Endothelial cell of umbilical vein (primary cell): ENCODE measurements around the gene PRDM16. TPM values are rescaled to one million over a fixed set of nuclear protein-coding genes. Genes with fewer than 3 reads are reported as not detected.

ENCODE experiments used
- BruUV-seq: library from RNA; stranded (reverse); fragments of 400-500 nt; replicated peaks from 2 replicates; lab custom pipeline; 2021; lab: Mats Ljungman, UMichigan
- CTCF ChIA-PET: fragments of 300-600, 350-600 bp; sonication (Branson Sonifier 250); formaldehyde crosslinking; loops from one replicate; lab custom pipeline; 2021; ENCODE audit warnings: antibody characterized with exemption, inconsistent platforms; lab: Charles Lee
- POLR2A ChIA-PET: fragments of 300-600, 350-600 bp; sonication (Branson Sonifier 250); formaldehyde crosslinking; loops from one replicate; lab custom pipeline; 2021; ENCODE audit warnings: antibody characterized with exemption, inconsistent platforms; lab: Charles Lee
- DNase-seq: peaks from one replicate; pipeline ENCODE4 v3.0.0-alpha.2; 2011; ENCODE audit warnings: low read depth, low spot score
- FAIRE-seq: peaks from 2 replicates; lab custom pipeline; 2011; peaks lifted over from hg19 to GRCh38; lab: Jason Lieb, UNC
- H2AFZ ChIP-seq: 2 replicates; pipeline ENCODE4 v1.6.0; 2012; ENCODE audit warnings: low read depth, low read length, control low read depth, inconsistent platforms
- H3K27ac ChIP-seq: 2 replicates; pipeline ENCODE4 v1.5.1; 2011; ENCODE audit warnings: low read depth, mild to moderate bottlenecking, control low read depth, low read length, moderate library complexity; ENCODE audit not compliant: insufficient read depth
- H3K27me3 ChIP-seq, 2 experiments: 2 replicates each; pipeline versions ENCODE4 v1.6.0 to v1.6.1; 2011; ENCODE audit warnings: low read length in 2 of 2, mixed read lengths in 1 of 2; ENCODE audit not compliant: control insufficient read depth in 2 of 2, insufficient read depth in 2 of 2
- H3K36me3 ChIP-seq, 2 experiments: 2 replicates in 1 of 2; 3 replicates in 1 of 2; pipeline ENCODE4 v1.5.1; 2011; ENCODE audit warnings: low read length in 2 of 2, mild to moderate bottlenecking in 1 of 2, moderate library complexity in 1 of 2; ENCODE audit not compliant: control insufficient read depth in 2 of 2, insufficient read depth in 2 of 2; ENCODE audit errors: extremely low read depth in 1 of 2
- H3K4me1 ChIP-seq: 3 replicates; pipeline ENCODE4 v1.5.1; 2011; ENCODE audit warnings: mild to moderate bottlenecking, low read length; ENCODE audit not compliant: control insufficient read depth, insufficient read depth; ENCODE audit errors: extremely low read depth
- H3K4me2 ChIP-seq: 2 replicates; pipeline ENCODE4 v1.6.1; 2011; ENCODE audit warnings: low read length, control low read depth, mixed read lengths; ENCODE audit not compliant: insufficient read depth
- H3K4me3 ChIP-seq, 3 experiments: fragments of 200-600 bp in 1 of 3; sonication (generic), shearing (Covaris generic) in 1 of 3; replicated peaks in 1 of 3; 2 replicates each; pipeline ENCODE4 v1.5.1; 2011 to 2016; ENCODE audit warnings: control low read depth in 3 of 3, low read length in 3 of 3, mild to moderate bottlenecking in 2 of 3, inconsistent platforms in 1 of 3, low read depth in 1 of 3, moderate library complexity in 1 of 3; ENCODE audit not compliant: insufficient read depth in 1 of 3
- H3K79me2 ChIP-seq: 2 replicates; pipeline ENCODE4 v1.6.0; 2012; ENCODE audit warnings: low read length, inconsistent platforms; ENCODE audit not compliant: control insufficient read depth, insufficient read depth
- H3K9ac ChIP-seq: replicated peaks from 2 replicates; pipeline ENCODE3; 2011; ENCODE audit warnings: low read length, control low read depth; ENCODE audit not compliant: insufficient read depth; ENCODE audit errors: extremely low read depth
- H3K9me1 ChIP-seq: replicated peaks from 3 replicates; pipeline ENCODE4 v1.6.0; 2011; ENCODE audit warnings: mild to moderate bottlenecking, low read length; ENCODE audit not compliant: control insufficient read depth, insufficient read depth; ENCODE audit errors: extremely low read depth
- H3K9me3 ChIP-seq: replicated peaks from 2 replicates; pipeline ENCODE4 v1.5.1; 2012; ENCODE audit warnings: low read length, inconsistent platforms; ENCODE audit not compliant: control insufficient read depth, insufficient read depth
- H4K20me1 ChIP-seq: replicated peaks from 2 replicates; pipeline ENCODE3; 2011; ENCODE audit warnings: mild to moderate bottlenecking, low read length; ENCODE audit not compliant: control insufficient read depth, insufficient read depth; ENCODE audit errors: extremely low read depth
- CTCF ChIP-seq, 2 donors: IDR thresholded peaks; 1 replicate in 1 of 2; 2 replicates in 1 of 2; pipeline ENCODE4 v1.5.1; 2011; ENCODE audit warnings: low read length in 2 of 2, mild to moderate bottlenecking in 2 of 2, moderate library complexity in 2 of 2, control low read depth in 1 of 2, inconsistent platforms in 1 of 2, low read depth in 1 of 2; ENCODE audit not compliant: insufficient read depth in 1 of 2; ENCODE audit errors: extremely low read depth in 1 of 2
- EZH2 ChIP-seq: IDR thresholded peaks from 2 replicates; pipeline ENCODE4 v1.6.1; 2012; ENCODE audit warnings: borderline replicate concordance, low read depth, mild to moderate bottlenecking, moderate library complexity, low read length, inconsistent platforms; ENCODE audit not compliant: severe bottlenecking
- FOS ChIP-seq: IDR thresholded peaks from 2 replicates; pipeline ENCODE4 v1.6.1; 2011; ENCODE audit warnings: mild to moderate bottlenecking, low read length, moderate library complexity, borderline replicate concordance; ENCODE audit not compliant: insufficient read depth
- GATA2 ChIP-seq: IDR thresholded peaks from 2 replicates; pipeline ENCODE4 v1.7.0; 2011; ENCODE audit warnings: low read depth, mild to moderate bottlenecking, moderate library complexity, mixed read lengths, low read length; ENCODE audit not compliant: insufficient read length, insufficient read depth
- MAX ChIP-seq: IDR thresholded peaks from 2 replicates; pipeline ENCODE4 v1.6.1; 2011; ENCODE audit not compliant: insufficient read depth, insufficient read length
- MYC ChIP-seq: IDR thresholded peaks from one replicate; pipeline ENCODE4 v1.6.1; 2011; ENCODE audit warnings: mild to moderate bottlenecking, low read depth, low read length
- POLR2A ChIP-seq: IDR thresholded peaks from 2 replicates; pipeline ENCODE4 v1.6.1; 2012; ENCODE audit warnings: low read depth, mild to moderate bottlenecking, control low read depth, low read length
- POLR2AphosphoS5 ChIP-seq: IDR thresholded peaks from 2 replicates; pipeline ENCODE4 v1.6.1; 2012; ENCODE audit warnings: low read depth, mild to moderate bottlenecking, control low read depth, low read length, moderate library complexity; ENCODE audit not compliant: insufficient read depth
- dilution Hi-C: fragments of 300-500 bp; cut with MboI; formaldehyde crosslinking; loops from one replicate; pipeline ENCODE4 v1.15.0; 2019; ENCODE audit warnings: low sequenced_read_pairs; ENCODE audit not compliant: extremely low pct_ligation_motif_present
- intact Hi-C: fragments of 100-400 bp; cut with micrococcal nuclease; formaldehyde crosslinking; loops from one replicate; pipeline ENCODE4 v1.10.0; 2022
- polyA plus RNA-seq, 4 experiments: library from polyadenylated mRNA; depleted of rRNA in 3 of 4; stranded (reverse) in 3 of 4; unstranded in 1 of 4; fragments of >200 nt; gene quantifications; 2 replicates each; pipeline versions ENCODE4 v1.2.1 to v1.2.3, GENCODE V29; 2011 to 2012; ENCODE audit warnings: missing spikeins in 1 of 4
- total RNA-seq: library from RNA; stranded (reverse); gene quantifications from 2 replicates; pipeline ENCODE4 v1.2.3, GENCODE V29; 2021

The PRDM16 gene
- total and polyA plus RNA-seq, 2 donors (not counting 3 experiments of a cell fraction or from before 2014, with no cell fraction given) = not detected

GRCh38 chr1:3478187-3478586, 409.2 kb downstream of the PRDM16 start:
- DNase-seq = no peak
- Histone ChIP-seq H3K79me2 (no peaks in the 10 kb centered on the region), H3K27me3 (no peaks in the 10 kb centered on the region), H3K9ac (no peak overlapping the region), H2AFZ (no peak overlapping the region), H3K9me3 (no peaks in the 10 kb centered on the region), H3K27ac (no peak overlapping the region), H3K9me1 (no peaks in the 10 kb centered on the region), H3K36me3 (no peaks in the 10 kb centered on the region), H4K20me1 (no peaks in the 10 kb centered on the region), H3K4me2 (no peak overlapping the region), H3K4me3 (no peak overlapping the region), H3K4me1 (no peaks in the 10 kb centered on the region)
- BruUV-seq = no TSS peak
- FAIRE-seq = no peak
- ChIA-PET POLR2A (no interaction called here), CTCF (interaction anchor here (1.2 kb wide), 1 partner anchor 25 kb away, joined by 10 read pairs; no protein-coding TSS in a partner anchor)
- intact Hi-C loops = no loop called here
- dilution Hi-C loops = no loop called here
- TF ChIP-seq CTCF (IDR thresholded peaks at IDR 0.05; ENCODE audit: extremely low read depth in 1 of 2, insufficient read depth in 1 of 2, low read depth in 1 of 2, low read length in 2 of 2) (no peak), MYC (no peak), POLR2AphosphoS5 (no peak), POLR2A (no peak)

GRCh38 chr1:3479511-3480368, 410.7 kb downstream of the PRDM16 start:
- POLR2A ChIA-PET = no interaction called here
- DNase-seq = no peak
- Histone ChIP-seq H3K9me3 (no peaks in the 10 kb centered on the region), H3K79me2 (no peaks in the 10 kb centered on the region), H3K4me3 (no peak overlapping the region), H3K9ac (no peak overlapping the region), H4K20me1 (no peaks in the 10 kb centered on the region), H3K4me1 (no peaks in the 10 kb centered on the region), H2AFZ (no peak overlapping the region), H3K4me2 (no peak overlapping the region), H3K27me3 (no peaks in the 10 kb centered on the region), H3K9me1 (no peaks in the 10 kb centered on the region), H3K27ac (no peak overlapping the region), H3K36me3 (no peaks in the 10 kb centered on the region)
- no peak for TF ChIP-seq MYC
- no peak for TF ChIP-seq POLR2AphosphoS5
- TF ChIP-seq FOS = no peak
- TF ChIP-seq MAX = no peak
- TF ChIP-seq CTCF (IDR thresholded peaks at IDR 0.05; ENCODE audit: extremely low read depth in 1 of 2, insufficient read depth in 1 of 2, low read depth in 1 of 2, low read length in 2 of 2) = no peak
- TF ChIP-seq EZH2 = no peak
- no peak for TF ChIP-seq GATA2
- TF ChIP-seq POLR2A = no peak
- intact Hi-C loops (no loop called here), dilution Hi-C loops (no loop called here)
- no TSS peak for BruUV-seq
- CTCF ChIA-PET = interaction anchor here (3.9 kb wide), 1 partner anchor 27 kb away, joined by 75 read pairs; no protein-coding TSS in a partner anchor
- FAIRE-seq = no peak
